ENCODE results near the gene PI4KA. TPM values are rescaled to one million over a fixed set of nuclear protein-coding genes. Genes with fewer than 3 reads are reported as not detected.

PI4KA gene
- total and polyA plus RNA-seq, 4 donors: 19.4 to 47.5 (median 36.3) TPM

DNA sequence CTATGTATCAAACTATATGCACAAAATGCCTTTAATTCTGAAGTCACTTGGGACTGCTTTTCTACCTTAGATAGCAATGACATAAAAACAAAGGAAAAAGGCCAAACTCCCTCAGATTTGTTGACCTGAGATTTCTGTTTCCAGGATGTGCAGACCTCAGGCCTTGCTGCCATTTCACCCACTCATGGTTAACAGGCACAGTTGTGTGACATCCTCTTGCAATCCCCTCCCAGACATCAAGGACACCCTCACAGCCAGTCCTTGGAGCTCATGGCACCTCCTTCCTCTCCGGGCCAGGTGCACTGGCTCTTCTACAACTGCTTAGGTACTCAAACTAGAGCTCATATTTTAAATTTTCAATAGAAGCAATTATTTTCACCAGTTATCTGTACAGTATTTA lies 47.4 kb downstream of the PI4KA start:
- Histone ChIP-seq H3K27me3 (ENCODE audit: control insufficient read depth in 4 of 4, insufficient read depth in 4 of 4, low read length in 3 of 4) (no peaks in the 10 kb centered on the region), H3K9me3 (ENCODE audit: control insufficient read depth in 4 of 4, low read length in 3 of 4) (no peaks in the 10 kb centered on the region), H3K36me3 (ENCODE audit: control insufficient read depth in 4 of 4, insufficient read depth in 3 of 4, low read depth in 1 of 4, low read length in 3 of 4) (peaks cover 13 to 61% (median 38%) of the 10 kb centered on the region in 4 donors), H3K9ac (ENCODE audit: low read depth in 1 of 2, low read length in 2 of 2) (no peak overlapping the region), H3K27ac (ENCODE audit: low read depth in 1 of 2, low read length in 2 of 2) (no peak overlapping the region), H3K4me1 (ENCODE audit: control insufficient read depth in 4 of 4, insufficient read depth in 4 of 4, low read length in 3 of 4) (no peaks in the 10 kb centered on the region), H3K4me3 (ENCODE audit: low read depth in 1 of 3, low read length in 3 of 3) (no peak overlapping the region)
- WGBS: 96% methylated on average over 1 of the region's 1 CpG
- no peak for DNase-seq (ENCODE audit: low spot score)
- TF ChIP-seq SP1 (IDR thresholded peaks at IDR 0.05) (no peak), TAF1 (conservative IDR thresholded peaks at IDR 0.05) (no peak), EGR1 (IDR thresholded peaks at IDR 0.05; ENCODE audit: low read depth in 2 of 2) (no peak), HNF4G (IDR thresholded peaks at IDR 0.05) (no peak)
- TF ChIP-seq, protein P1, sequence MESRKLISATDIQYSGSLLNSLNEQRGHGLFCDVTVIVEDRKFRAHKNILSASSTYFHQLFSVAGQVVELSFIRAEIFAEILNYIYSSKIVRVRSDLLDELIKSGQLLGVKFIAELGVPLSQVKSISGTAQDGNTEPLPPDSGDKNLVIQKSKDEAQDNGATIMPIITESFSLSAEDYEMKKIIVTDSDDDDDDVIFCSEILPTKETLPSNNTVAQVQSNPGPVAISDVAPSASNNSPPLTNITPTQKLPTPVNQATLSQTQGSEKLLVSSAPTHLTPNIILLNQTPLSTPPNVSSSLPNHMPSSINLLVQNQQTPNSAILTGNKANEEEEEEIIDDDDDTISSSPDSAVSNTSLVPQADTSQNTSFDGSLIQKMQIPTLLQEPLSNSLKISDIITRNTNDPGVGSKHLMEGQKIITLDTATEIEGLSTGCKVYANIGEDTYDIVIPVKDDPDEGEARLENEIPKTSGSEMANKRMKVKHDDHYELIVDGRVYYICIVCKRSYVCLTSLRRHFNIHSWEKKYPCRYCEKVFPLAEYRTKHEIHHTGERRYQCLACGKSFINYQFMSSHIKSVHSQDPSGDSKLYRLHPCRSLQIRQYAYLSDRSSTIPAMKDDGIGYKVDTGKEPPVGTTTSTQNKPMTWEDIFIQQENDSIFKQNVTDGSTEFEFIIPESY (IDR thresholded peaks at IDR 0.05): no peak

DNA sequence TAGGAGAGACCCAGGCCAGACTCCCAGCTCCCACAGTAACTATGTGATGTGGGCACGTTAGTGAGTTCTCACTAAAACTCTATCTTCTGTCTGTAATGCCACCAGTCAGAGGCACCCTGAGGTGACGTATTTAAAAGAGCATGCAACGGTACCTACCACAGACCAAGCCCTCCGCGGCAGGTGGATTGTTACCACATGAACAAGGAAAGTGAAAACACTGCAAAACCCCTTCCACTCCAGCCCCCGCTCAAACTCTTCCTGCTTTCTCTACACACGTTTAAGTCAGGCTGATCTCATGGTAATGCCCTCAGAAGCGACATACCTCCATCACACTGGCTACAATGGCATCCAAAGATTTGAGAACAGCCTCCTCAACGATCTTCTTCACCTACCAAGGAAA lies 48.0 kb downstream of the PI4KA start:
- Histone ChIP-seq H3K27ac (ENCODE audit: low read depth in 1 of 2, low read length in 2 of 2) (no peak overlapping the region), H3K4me3 (ENCODE audit: low read depth in 1 of 3, low read length in 3 of 3) (no peak overlapping the region), H3K9me3 (ENCODE audit: control insufficient read depth in 4 of 4, low read length in 3 of 4) (no peaks in the 10 kb centered on the region), H3K36me3 (ENCODE audit: control insufficient read depth in 4 of 4, insufficient read depth in 3 of 4, low read depth in 1 of 4, low read length in 3 of 4) (peaks cover 11 to 64% (median 41%) of the 10 kb centered on the region in 4 donors), H3K4me1 (ENCODE audit: control insufficient read depth in 4 of 4, insufficient read depth in 4 of 4, low read length in 3 of 4) (no peaks in the 10 kb centered on the region), H3K9ac (ENCODE audit: low read depth in 1 of 2, low read length in 2 of 2) (no peak overlapping the region), H3K27me3 (ENCODE audit: control insufficient read depth in 4 of 4, insufficient read depth in 4 of 4, low read length in 3 of 4) (no peaks in the 10 kb centered on the region)
- no peak for TF ChIP-seq HNF4A (conservative IDR thresholded peaks at IDR 0.05)
- TF ChIP-seq, protein P2, sequence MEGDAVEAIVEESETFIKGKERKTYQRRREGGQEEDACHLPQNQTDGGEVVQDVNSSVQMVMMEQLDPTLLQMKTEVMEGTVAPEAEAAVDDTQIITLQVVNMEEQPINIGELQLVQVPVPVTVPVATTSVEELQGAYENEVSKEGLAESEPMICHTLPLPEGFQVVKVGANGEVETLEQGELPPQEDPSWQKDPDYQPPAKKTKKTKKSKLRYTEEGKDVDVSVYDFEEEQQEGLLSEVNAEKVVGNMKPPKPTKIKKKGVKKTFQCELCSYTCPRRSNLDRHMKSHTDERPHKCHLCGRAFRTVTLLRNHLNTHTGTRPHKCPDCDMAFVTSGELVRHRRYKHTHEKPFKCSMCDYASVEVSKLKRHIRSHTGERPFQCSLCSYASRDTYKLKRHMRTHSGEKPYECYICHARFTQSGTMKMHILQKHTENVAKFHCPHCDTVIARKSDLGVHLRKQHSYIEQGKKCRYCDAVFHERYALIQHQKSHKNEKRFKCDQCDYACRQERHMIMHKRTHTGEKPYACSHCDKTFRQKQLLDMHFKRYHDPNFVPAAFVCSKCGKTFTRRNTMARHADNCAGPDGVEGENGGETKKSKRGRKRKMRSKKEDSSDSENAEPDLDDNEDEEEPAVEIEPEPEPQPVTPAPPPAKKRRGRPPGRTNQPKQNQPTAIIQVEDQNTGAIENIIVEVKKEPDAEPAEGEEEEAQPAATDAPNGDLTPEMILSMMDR (IDR thresholded peaks at IDR 0.05; ENCODE audit: low read depth, low read length, missing input control): no peak
- no peak for TF ChIP-seq GABPA (IDR thresholded peaks at IDR 0.05 in 1 of 2, conservative IDR thresholded peaks at IDR 0.05 in 1 of 2)
- no peak for TF ChIP-seq RXRA (IDR thresholded peaks at IDR 0.05)
- no peak for TF ChIP-seq FOXA1 (IDR thresholded peaks at IDR 0.05)
- no peak for TF ChIP-seq HNF4G (IDR thresholded peaks at IDR 0.05)
- TF ChIP-seq EGR1 (IDR thresholded peaks at IDR 0.05; ENCODE audit: low read depth in 2 of 2): no peak
- 90% methylated on average over 9 of the region's 9 CpGs for WGBS
- no peak for DNase-seq (ENCODE audit: low spot score)

DNA sequence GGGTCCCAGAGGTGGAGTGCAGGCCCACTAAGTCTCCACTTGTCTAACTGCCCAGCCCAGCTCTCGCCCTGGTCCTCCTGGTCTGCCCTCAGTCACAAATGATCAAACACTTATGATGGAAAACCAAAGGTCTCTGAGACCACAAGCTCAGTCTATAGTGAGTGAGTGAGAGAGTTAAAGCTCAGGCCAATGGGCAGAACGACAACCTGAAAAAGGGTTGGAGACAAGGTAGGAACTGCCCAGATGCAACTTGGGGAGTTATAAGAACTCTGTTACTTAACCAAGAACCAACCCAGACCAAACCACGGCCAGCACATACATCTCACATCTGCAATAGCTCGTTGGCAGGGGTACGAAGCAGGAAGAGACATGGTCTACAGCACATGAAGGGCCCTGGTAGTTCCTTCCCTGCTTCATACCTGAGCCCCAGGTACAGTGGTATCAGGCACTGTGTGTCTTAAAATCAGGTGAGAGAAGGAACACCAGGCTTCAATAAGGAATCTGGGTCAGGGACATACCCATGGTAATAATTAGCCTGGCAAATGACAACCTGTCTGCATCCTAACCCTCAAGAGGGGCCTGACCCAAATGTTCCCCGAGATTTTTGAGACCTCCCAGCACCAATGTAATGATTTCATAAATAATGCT lies 48.9 kb downstream of the PI4KA start:
- TF ChIP-seq, protein P3, sequence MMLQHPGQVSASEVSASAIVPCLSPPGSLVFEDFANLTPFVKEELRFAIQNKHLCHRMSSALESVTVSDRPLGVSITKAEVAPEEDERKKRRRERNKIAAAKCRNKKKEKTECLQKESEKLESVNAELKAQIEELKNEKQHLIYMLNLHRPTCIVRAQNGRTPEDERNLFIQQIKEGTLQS (IDR thresholded peaks at IDR 0.05): no peak
- no peak for TF ChIP-seq HNF4G (IDR thresholded peaks at IDR 0.05)
- TF ChIP-seq YY1 (IDR thresholded peaks at IDR 0.05): no peak
- TF ChIP-seq EGR1 (IDR thresholded peaks at IDR 0.05; ENCODE audit: low read depth in 2 of 2): no peak
- TF ChIP-seq, protein P4, sequence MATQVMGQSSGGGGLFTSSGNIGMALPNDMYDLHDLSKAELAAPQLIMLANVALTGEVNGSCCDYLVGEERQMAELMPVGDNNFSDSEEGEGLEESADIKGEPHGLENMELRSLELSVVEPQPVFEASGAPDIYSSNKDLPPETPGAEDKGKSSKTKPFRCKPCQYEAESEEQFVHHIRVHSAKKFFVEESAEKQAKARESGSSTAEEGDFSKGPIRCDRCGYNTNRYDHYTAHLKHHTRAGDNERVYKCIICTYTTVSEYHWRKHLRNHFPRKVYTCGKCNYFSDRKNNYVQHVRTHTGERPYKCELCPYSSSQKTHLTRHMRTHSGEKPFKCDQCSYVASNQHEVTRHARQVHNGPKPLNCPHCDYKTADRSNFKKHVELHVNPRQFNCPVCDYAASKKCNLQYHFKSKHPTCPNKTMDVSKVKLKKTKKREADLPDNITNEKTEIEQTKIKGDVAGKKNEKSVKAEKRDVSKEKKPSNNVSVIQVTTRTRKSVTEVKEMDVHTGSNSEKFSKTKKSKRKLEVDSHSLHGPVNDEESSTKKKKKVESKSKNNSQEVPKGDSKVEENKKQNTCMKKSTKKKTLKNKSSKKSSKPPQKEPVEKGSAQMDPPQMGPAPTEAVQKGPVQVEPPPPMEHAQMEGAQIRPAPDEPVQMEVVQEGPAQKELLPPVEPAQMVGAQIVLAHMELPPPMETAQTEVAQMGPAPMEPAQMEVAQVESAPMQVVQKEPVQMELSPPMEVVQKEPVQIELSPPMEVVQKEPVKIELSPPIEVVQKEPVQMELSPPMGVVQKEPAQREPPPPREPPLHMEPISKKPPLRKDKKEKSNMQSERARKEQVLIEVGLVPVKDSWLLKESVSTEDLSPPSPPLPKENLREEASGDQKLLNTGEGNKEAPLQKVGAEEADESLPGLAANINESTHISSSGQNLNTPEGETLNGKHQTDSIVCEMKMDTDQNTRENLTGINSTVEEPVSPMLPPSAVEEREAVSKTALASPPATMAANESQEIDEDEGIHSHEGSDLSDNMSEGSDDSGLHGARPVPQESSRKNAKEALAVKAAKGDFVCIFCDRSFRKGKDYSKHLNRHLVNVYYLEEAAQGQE (IDR thresholded peaks at IDR 0.05): no peak
- TF ChIP-seq, protein P5, sequence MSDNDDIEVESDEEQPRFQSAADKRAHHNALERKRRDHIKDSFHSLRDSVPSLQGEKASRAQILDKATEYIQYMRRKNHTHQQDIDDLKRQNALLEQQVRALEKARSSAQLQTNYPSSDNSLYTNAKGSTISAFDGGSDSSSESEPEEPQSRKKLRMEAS (IDR thresholded peaks at IDR 0.05): no peak
- no peaks in the 10 kb centered on the region for H3K4me1 ChIP-seq (ENCODE audit: control insufficient read depth in 4 of 4, insufficient read depth in 4 of 4, low read length in 3 of 4)
- WGBS: 94% methylated on average over 6 of the region's 6 CpGs

More for the DNA sequence above, 48.9 kb downstream of the PI4KA start:
- no peak overlapping the region for H3K4me3 ChIP-seq (ENCODE audit: low read depth in 1 of 3, low read length in 3 of 3)
- no peaks in the 10 kb centered on the region for H3K9me3 ChIP-seq (ENCODE audit: control insufficient read depth in 4 of 4, low read length in 3 of 4)
- H3K27me3 ChIP-seq (ENCODE audit: control insufficient read depth in 4 of 4, insufficient read depth in 4 of 4, low read length in 3 of 4): no peaks in the 10 kb centered on the region
- no peak for DNase-seq (ENCODE audit: low spot score)
- H3K36me3 ChIP-seq (ENCODE audit: control insufficient read depth in 4 of 4, insufficient read depth in 3 of 4, low read depth in 1 of 4, low read length in 3 of 4): peaks cover 11 to 67% (median 44%) of the 10 kb centered on the region in 4 donors
- H3K27ac ChIP-seq (ENCODE audit: low read depth in 1 of 2, low read length in 2 of 2): no peak overlapping the region
- no peak overlapping the region for H3K9ac ChIP-seq (ENCODE audit: low read depth in 1 of 2, low read length in 2 of 2)

Data from liver (tissue), 9 donors.